ENCODE results near the gene KLF7. TPM values are rescaled to one million over a fixed set of nuclear protein-coding genes. Genes with fewer than 3 reads are reported as not detected.
A peak's percentile ranks its signal among the peaks of the same experiment; 100 is the strongest.

KLF7 gene
- total RNA-seq, 1 donor from 2014 or later = 323 TPM

DNA sequence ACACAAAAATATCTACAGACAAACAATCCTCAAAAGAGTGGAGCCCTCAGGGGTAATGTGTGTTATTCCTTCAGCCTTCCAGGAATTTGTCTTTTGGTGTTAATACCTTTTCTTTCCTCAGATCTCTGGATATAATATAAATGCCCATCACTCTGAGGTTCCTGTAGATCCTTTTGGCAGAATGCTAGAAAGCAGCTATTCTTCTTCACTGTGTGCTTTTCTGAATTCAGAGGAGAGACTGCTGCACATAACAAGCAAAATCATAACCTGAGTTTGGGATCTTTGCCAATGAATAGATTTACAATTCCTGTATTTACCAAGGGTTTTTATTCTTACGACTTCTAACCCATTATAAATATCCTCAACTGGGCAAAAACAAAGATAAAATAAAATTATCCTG, 57.3 kb downstream of the KLF7 start:
- DNase-seq = no peak
- peak overlapping the region; percentile 91 for H3K27ac Mint-ChIP-seq (ENCODE audit: unreplicated experiment)
- H3K36me3 Mint-ChIP-seq (ENCODE audit: unreplicated experiment) = peaks cover 5% of the 10 kb centered on the region
- peaks cover 51% of the 10 kb centered on the region for H3K9me3 Mint-ChIP-seq (ENCODE audit: unreplicated experiment)
- H3K27me3 Mint-ChIP-seq (ENCODE audit: unreplicated experiment) = peaks cover 20% of the 10 kb centered on the region
- H3K4me1 Mint-ChIP-seq (ENCODE audit: low read depth, unreplicated experiment) = peaks cover 76% of the 10 kb centered on the region
- H3K4me3 Mint-ChIP-seq (ENCODE audit: unreplicated experiment) = peak overlapping the region; percentile 47
- TF ChIP-seq, protein P1, sequence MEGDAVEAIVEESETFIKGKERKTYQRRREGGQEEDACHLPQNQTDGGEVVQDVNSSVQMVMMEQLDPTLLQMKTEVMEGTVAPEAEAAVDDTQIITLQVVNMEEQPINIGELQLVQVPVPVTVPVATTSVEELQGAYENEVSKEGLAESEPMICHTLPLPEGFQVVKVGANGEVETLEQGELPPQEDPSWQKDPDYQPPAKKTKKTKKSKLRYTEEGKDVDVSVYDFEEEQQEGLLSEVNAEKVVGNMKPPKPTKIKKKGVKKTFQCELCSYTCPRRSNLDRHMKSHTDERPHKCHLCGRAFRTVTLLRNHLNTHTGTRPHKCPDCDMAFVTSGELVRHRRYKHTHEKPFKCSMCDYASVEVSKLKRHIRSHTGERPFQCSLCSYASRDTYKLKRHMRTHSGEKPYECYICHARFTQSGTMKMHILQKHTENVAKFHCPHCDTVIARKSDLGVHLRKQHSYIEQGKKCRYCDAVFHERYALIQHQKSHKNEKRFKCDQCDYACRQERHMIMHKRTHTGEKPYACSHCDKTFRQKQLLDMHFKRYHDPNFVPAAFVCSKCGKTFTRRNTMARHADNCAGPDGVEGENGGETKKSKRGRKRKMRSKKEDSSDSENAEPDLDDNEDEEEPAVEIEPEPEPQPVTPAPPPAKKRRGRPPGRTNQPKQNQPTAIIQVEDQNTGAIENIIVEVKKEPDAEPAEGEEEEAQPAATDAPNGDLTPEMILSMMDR (IDR thresholded peaks at IDR 0.05; ENCODE audit: partially characterized antibody, unreplicated experiment) = no peak

DNA sequence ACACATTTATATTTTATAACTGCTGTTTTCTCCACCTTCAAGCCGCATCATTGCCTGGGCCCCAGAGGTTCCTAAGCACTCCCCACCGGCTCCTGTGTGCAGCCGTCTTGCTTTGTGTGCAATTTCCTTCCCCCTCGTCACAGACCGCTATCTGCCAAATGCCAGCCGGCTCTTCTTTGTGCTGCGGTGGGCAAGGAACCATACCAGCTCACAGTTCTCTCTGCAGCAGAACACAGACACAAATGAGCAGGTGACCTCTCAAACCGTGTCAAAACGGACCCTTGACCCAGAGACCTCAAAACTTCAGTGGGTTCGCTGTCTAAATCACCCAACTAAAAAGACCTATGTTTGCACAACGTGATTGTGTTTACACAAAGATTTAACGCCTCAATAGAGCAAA, 58.2 kb downstream of the KLF7 start:
- H3K9me3 Mint-ChIP-seq (ENCODE audit: unreplicated experiment) = peaks cover 46% of the 10 kb centered on the region
- TF ChIP-seq, protein P1 (IDR thresholded peaks at IDR 0.05; ENCODE audit: partially characterized antibody, unreplicated experiment) = no peak
- peaks cover 74% of the 10 kb centered on the region for H3K4me1 Mint-ChIP-seq (ENCODE audit: low read depth, unreplicated experiment)
- H3K27ac Mint-ChIP-seq (ENCODE audit: unreplicated experiment) = peak overlapping the region; percentile 91
- H3K4me3 Mint-ChIP-seq (ENCODE audit: unreplicated experiment) = peak overlapping the region; percentile 71
- peak; percentile 27 for DNase-seq
- peaks cover 5% of the 10 kb centered on the region for H3K36me3 Mint-ChIP-seq (ENCODE audit: unreplicated experiment)
- peaks cover 20% of the 10 kb centered on the region for H3K27me3 Mint-ChIP-seq (ENCODE audit: unreplicated experiment)

GRCh38 chr2:207107131-207107530, 58.6 kb downstream of the KLF7 start:
- H3K27ac Mint-ChIP-seq (ENCODE audit: unreplicated experiment) = peak overlapping the region; percentile 91
- TF ChIP-seq, protein P1 (IDR thresholded peaks at IDR 0.05; ENCODE audit: partially characterized antibody, unreplicated experiment) = no peak
- H3K4me1 Mint-ChIP-seq (ENCODE audit: low read depth, unreplicated experiment) = peaks cover 73% of the 10 kb centered on the region
- peaks cover 17% of the 10 kb centered on the region for H3K27me3 Mint-ChIP-seq (ENCODE audit: unreplicated experiment)
- peak overlapping the region; percentile 71 for H3K4me3 Mint-ChIP-seq (ENCODE audit: unreplicated experiment)
- peaks cover 5% of the 10 kb centered on the region for H3K36me3 Mint-ChIP-seq (ENCODE audit: unreplicated experiment)
- DNase-seq = no peak
- peaks cover 42% of the 10 kb centered on the region for H3K9me3 Mint-ChIP-seq (ENCODE audit: unreplicated experiment)

GRCh38 chr2:207103132-207103531, 62.6 kb downstream of the KLF7 start:
- DNase-seq = no peak
- Mint-ChIP-seq H3K4me3 (ENCODE audit: unreplicated experiment) (no peak overlapping the region), H3K9me3 (ENCODE audit: unreplicated experiment) (peaks cover 47% of the 10 kb centered on the region), H3K27ac (ENCODE audit: unreplicated experiment) (peak overlapping the region; percentile 39), H3K4me1 (ENCODE audit: low read depth, unreplicated experiment) (peaks cover 56% of the 10 kb centered on the region), H3K36me3 (ENCODE audit: unreplicated experiment) (peaks cover 17% of the 10 kb centered on the region), H3K27me3 (ENCODE audit: unreplicated experiment) (peaks cover 16% of the 10 kb centered on the region)
- TF ChIP-seq, protein P1 (IDR thresholded peaks at IDR 0.05; ENCODE audit: partially characterized antibody, unreplicated experiment) = peak; percentile 18

- Mint-ChIP-seq H3K4me1 (ENCODE audit: low read depth, unreplicated experiment) (peaks cover 47% of the 10 kb centered on the region), H3K27me3 (ENCODE audit: unreplicated experiment) (peaks cover 15% of the 10 kb centered on the region), H3K4me3 (ENCODE audit: unreplicated experiment) (peak overlapping the region; percentile 9), H3K36me3 (ENCODE audit: unreplicated experiment) (peaks cover 17% of the 10 kb centered on the region), H3K9me3 (ENCODE audit: unreplicated experiment) (peaks cover 40% of the 10 kb centered on the region), H3K27ac (ENCODE audit: unreplicated experiment) (peak overlapping the region; percentile 62)
- TF ChIP-seq, protein P1 (IDR thresholded peaks at IDR 0.05; ENCODE audit: partially characterized antibody, unreplicated experiment) = no peak
- DNase-seq = no peak
These were observed 63.8 kb downstream of the KLF7 start for GRCh38 chr2:207101984-207102383.
